H9 (cell line): ENCODE measurements around the gene SCAF4. TPM values are rescaled to one million over a fixed set of nuclear protein-coding genes. Genes with fewer than 3 reads are reported as not detected.

Source experiments
- DNase-seq: peaks from one replicate; pipeline ENCODE4 v3.0.0-alpha.2; 2017
- H2AFZ ChIP-seq: one replicate; pipeline ENCODE4 v1.6.1; 2013; ENCODE audit warnings: mild to moderate bottlenecking, low read length, control low read depth, moderate library complexity
- H2AK5ac ChIP-seq: 2 replicates; pipeline ENCODE4 v1.6.1; 2013; ENCODE audit warnings: low read length, control low read depth, mixed read lengths; ENCODE audit not compliant: insufficient read length
- H2BK120ac ChIP-seq: one replicate; pipeline ENCODE4 v1.6.1; 2013; ENCODE audit warnings: low read depth, mild to moderate bottlenecking, low read length, control low read depth, inconsistent platforms; ENCODE audit not compliant: poor library complexity, severe bottlenecking
- H2BK12ac ChIP-seq: 2 replicates; pipeline ENCODE4 v1.6.1; 2013; ENCODE audit warnings: low read length, control low read depth, mixed read lengths, low read depth; ENCODE audit not compliant: insufficient read length
- H2BK15ac ChIP-seq: 2 replicates; pipeline ENCODE4 v1.6.1; 2013; ENCODE audit warnings: low read depth, low read length, control low read depth
- H2BK20ac ChIP-seq: one replicate; pipeline ENCODE4 v1.6.1; 2013; ENCODE audit warnings: low read depth, mild to moderate bottlenecking, low read length, control low read depth, inconsistent platforms; ENCODE audit not compliant: poor library complexity, severe bottlenecking
- H2BK5ac ChIP-seq: 2 replicates; pipeline ENCODE4 v1.6.1; 2013; ENCODE audit warnings: low read length, control low read depth, mixed read lengths; ENCODE audit not compliant: insufficient read length
- H3K14ac ChIP-seq: 2 replicates; pipeline ENCODE4 v1.6.1; 2013; ENCODE audit warnings: low read length, control low read depth; ENCODE audit not compliant: insufficient read depth
- H3K18ac ChIP-seq: 2 replicates; pipeline ENCODE4 v1.6.1; 2013; ENCODE audit warnings: low read depth, mild to moderate bottlenecking, mixed read lengths, low read length, control low read depth; ENCODE audit not compliant: insufficient read length
- H3K23ac ChIP-seq: 2 replicates; pipeline ENCODE4 v1.6.1; 2013; ENCODE audit warnings: low read length, control low read depth, mixed read lengths, low read depth; ENCODE audit not compliant: insufficient read length
- H3K23me2 ChIP-seq: 2 replicates; pipeline ENCODE4 v1.6.1; 2013; ENCODE audit warnings: low read depth, mild to moderate bottlenecking, mixed read lengths, low read length, control low read depth; ENCODE audit not compliant: insufficient read length, poor library complexity, severe bottlenecking
- H3K27ac ChIP-seq: 2 replicates; pipeline ENCODE4 v1.5.1; 2013; ENCODE audit warnings: low read length, control low read depth, mixed read lengths, low read depth; ENCODE audit not compliant: insufficient read length
- H3K27me3 ChIP-seq: 2 replicates; pipeline ENCODE4 v1.6.1; 2013; ENCODE audit warnings: low read length, control low read depth, inconsistent platforms; ENCODE audit not compliant: insufficient read depth
- H3K4ac ChIP-seq: 2 replicates; pipeline ENCODE4 v1.6.1; 2013; ENCODE audit warnings: low read depth, mild to moderate bottlenecking, control low read depth, inconsistent platforms, low read length, moderate library complexity
- H3K4me1 ChIP-seq: 2 replicates; pipeline ENCODE4 v1.6.1; 2013; ENCODE audit warnings: low read length, control low read depth, inconsistent platforms; ENCODE audit not compliant: insufficient read depth
- H3K4me2 ChIP-seq: 2 replicates; pipeline ENCODE4 v1.6.1; 2013; ENCODE audit warnings: low read length, control low read depth, mixed read lengths; ENCODE audit not compliant: insufficient read length, insufficient read depth
- H3K56ac ChIP-seq: 2 replicates; pipeline ENCODE4 v1.6.1; 2013; ENCODE audit warnings: low read depth, mild to moderate bottlenecking, mixed read lengths, low read length, control low read depth; ENCODE audit not compliant: insufficient read length
- H3K79me1 ChIP-seq: 2 replicates; pipeline ENCODE4 v1.6.1; 2013; ENCODE audit warnings: low read depth, mild to moderate bottlenecking, moderate library complexity, low read length, control low read depth, inconsistent platforms; ENCODE audit not compliant: insufficient read depth, poor library complexity, severe bottlenecking
- H3K79me2 ChIP-seq: 2 replicates; pipeline ENCODE4 v1.6.1; 2013; ENCODE audit warnings: low read length, control low read depth, inconsistent platforms; ENCODE audit not compliant: insufficient read depth
- H3K9ac ChIP-seq: 2 replicates; pipeline ENCODE4 v1.6.1; 2013; ENCODE audit warnings: low read length, control low read depth, mixed read lengths; ENCODE audit not compliant: insufficient read length; ENCODE audit errors: extremely low read depth
- H3K9me3 ChIP-seq: one replicate; pipeline ENCODE4 v1.6.1; 2013; ENCODE audit warnings: low read depth, low read length, inconsistent platforms; ENCODE audit not compliant: control insufficient read depth
- H3T11ph ChIP-seq: one replicate; pipeline ENCODE4 v1.6.1; 2013; ENCODE audit warnings: mild to moderate bottlenecking, low read length, control low read depth, inconsistent platforms
- H4K20me1 ChIP-seq: one replicate; pipeline ENCODE4 v1.6.1; 2013; ENCODE audit not compliant: control insufficient read depth, insufficient read length, insufficient read depth
- H4K5ac ChIP-seq: 2 replicates; pipeline ENCODE4 v1.6.1; 2013; ENCODE audit warnings: low read depth, mild to moderate bottlenecking, mixed read lengths, low read length, control low read depth; ENCODE audit not compliant: insufficient read length
- H4K8ac ChIP-seq: replicated peaks from 2 replicates; pipeline ENCODE4 v1.6.1; 2013; ENCODE audit warnings: low read length, control low read depth, mixed read lengths, low read depth; ENCODE audit not compliant: insufficient read length
- H4K91ac ChIP-seq: 2 replicates; pipeline ENCODE4 v1.6.1; 2013; ENCODE audit warnings: low read depth, mild to moderate bottlenecking, moderate library complexity, mixed read lengths, low read length, control low read depth; ENCODE audit not compliant: insufficient read length
- H3K27ac Mint-ChIP-seq, 3 experiments: 2 replicates in 2 of 3; 3 replicates in 1 of 3; pipeline ENCODE4 v1.8.0; 2020 to 2021; ENCODE audit warnings: mixed read lengths in 3 of 3, mild to moderate bottlenecking in 1 of 3, moderate library complexity in 1 of 3
- H3K27me3 Mint-ChIP-seq: 2 replicates; pipeline ENCODE4 v1.8.0; 2021; ENCODE audit warnings: low read depth, mild to moderate bottlenecking, moderate library complexity, mixed read lengths
- H3K36me3 Mint-ChIP-seq, 3 experiments: 2 replicates in 2 of 3; 3 replicates in 1 of 3; pipeline ENCODE4 v1.8.0; 2020 to 2021; ENCODE audit warnings: low read depth in 3 of 3, mixed read lengths in 3 of 3; ENCODE audit not compliant: insufficient read depth in 1 of 3
- H3K4me1 Mint-ChIP-seq, 2 experiments: 2 replicates each; pipeline ENCODE4 v1.8.0; 2020; ENCODE audit warnings: mixed read lengths in 2 of 2
- H3K4me3 Mint-ChIP-seq, 2 experiments: 2 replicates in 1 of 2; 3 replicates in 1 of 2; pipeline ENCODE4 v1.8.0; 2020 to 2021; ENCODE audit warnings: mild to moderate bottlenecking in 2 of 2, mixed read lengths in 2 of 2, moderate library complexity in 1 of 2
- H3K9me3 Mint-ChIP-seq, 2 experiments: 2 replicates in 1 of 2; 3 replicates in 1 of 2; pipeline ENCODE4 v1.8.0; 2020; ENCODE audit warnings: mild to moderate bottlenecking in 2 of 2, mixed read lengths in 2 of 2, moderate library complexity in 1 of 2
- CTCF ChIP-seq: fragments of 200-600 bp; sonication (generic); conservative IDR thresholded peaks from 3 replicates; pipeline ENCODE4 v1.8.0; 2021; ENCODE audit warnings: antibody characterized with exemption, mild to moderate bottlenecking
- WGBS: extraction: QIAGEN DNeasy Blood & Tissue Kit; methylation state at CpG from one replicate; pipeline ENCODE4 v1.1.7; 2013; ENCODE audit warnings: missing lambda C conversion rate, low lambda C conversion rate, mixed read lengths; ENCODE audit not compliant: insufficient read length; ENCODE audit errors: extremely low coverage; 5-methylcytosine and 5-hydroxymethylcytosine counted together
- total RNA-seq: library from RNA; stranded (reverse); gene quantifications from 2 replicates; pipeline ENCODE4 v1.2.1, GENCODE V29; 2021

SCAF4 gene
- total RNA-seq, 1 experiment from 2014 or later = 76.8 TPM

- H2BK12ac ChIP-seq = no peak overlapping the region
- Mint-ChIP-seq H3K27ac (no peak overlapping the region), H3K9me3 (no peaks in the 10 kb centered on the region), H3K4me1 (peaks cover 0 to 3% of the 10 kb centered on the region in 2 experiments; a peak in 1 of 4 replicates), H3K36me3 (no peaks in the 10 kb centered on the region), H3K4me3 (no peak overlapping the region), H3K27me3 (no peaks in the 10 kb centered on the region; the same call in 1 of the 2 replicates)
- no peaks in the 10 kb centered on the region for H3K27me3 ChIP-seq
- no peaks in the 10 kb centered on the region for H3K23me2 ChIP-seq
- H3K9me3 ChIP-seq = no peaks in the 10 kb centered on the region
- no peak overlapping the region for H3K18ac ChIP-seq
- no peak overlapping the region for H2AK5ac ChIP-seq
- H4K8ac ChIP-seq = no peak overlapping the region
- H2AFZ ChIP-seq = no peak overlapping the region
- no peaks in the 10 kb centered on the region for H3K79me2 ChIP-seq
- H4K5ac ChIP-seq = no peak overlapping the region
- no peak overlapping the region for H3K56ac ChIP-seq
- no peak overlapping the region for H3K23ac ChIP-seq
- DNase-seq = no peak
- H3K27ac ChIP-seq = no peak overlapping the region
- no peaks in the 10 kb centered on the region for H3K79me1 ChIP-seq
- H4K91ac ChIP-seq = no peak overlapping the region
- no peaks in the 10 kb centered on the region for H3K4me1 ChIP-seq
- H3K4me2 ChIP-seq = no peak overlapping the region
- H3K14ac ChIP-seq = no peak overlapping the region; the same call in 1 of the 2 replicates
- no peak overlapping the region for H3K4ac ChIP-seq
- no peak overlapping the region for H3K9ac ChIP-seq
- H2BK15ac ChIP-seq = no peak overlapping the region
- H4K20me1 ChIP-seq = no peaks in the 10 kb centered on the region
- no peak overlapping the region for H2BK120ac ChIP-seq
- no peak overlapping the region for H2BK5ac ChIP-seq
- no peak overlapping the region for H3T11ph ChIP-seq
- no peak for TF ChIP-seq CTCF
- no peak overlapping the region for H2BK20ac ChIP-seq
- no CpG with 5 or more reads among the region's 5 CpGs for WGBS
Measured at GRCh38 chr21:31778546-31778945, 46.6 kb upstream of the SCAF4 start.
